GM18499 (cell line): ENCODE measurements around the gene LZTR1.

Experiments used
- ATAC-seq: cut with Tn5 transposase; IDR thresholded peaks from one replicate; pipeline ENCODE4 v1.9.1; 2021; ENCODE audit warnings: moderate number of reproducible peaks; ENCODE audit not compliant: insufficient read depth, unreplicated experiment

Gene LZTR1

DNA sequence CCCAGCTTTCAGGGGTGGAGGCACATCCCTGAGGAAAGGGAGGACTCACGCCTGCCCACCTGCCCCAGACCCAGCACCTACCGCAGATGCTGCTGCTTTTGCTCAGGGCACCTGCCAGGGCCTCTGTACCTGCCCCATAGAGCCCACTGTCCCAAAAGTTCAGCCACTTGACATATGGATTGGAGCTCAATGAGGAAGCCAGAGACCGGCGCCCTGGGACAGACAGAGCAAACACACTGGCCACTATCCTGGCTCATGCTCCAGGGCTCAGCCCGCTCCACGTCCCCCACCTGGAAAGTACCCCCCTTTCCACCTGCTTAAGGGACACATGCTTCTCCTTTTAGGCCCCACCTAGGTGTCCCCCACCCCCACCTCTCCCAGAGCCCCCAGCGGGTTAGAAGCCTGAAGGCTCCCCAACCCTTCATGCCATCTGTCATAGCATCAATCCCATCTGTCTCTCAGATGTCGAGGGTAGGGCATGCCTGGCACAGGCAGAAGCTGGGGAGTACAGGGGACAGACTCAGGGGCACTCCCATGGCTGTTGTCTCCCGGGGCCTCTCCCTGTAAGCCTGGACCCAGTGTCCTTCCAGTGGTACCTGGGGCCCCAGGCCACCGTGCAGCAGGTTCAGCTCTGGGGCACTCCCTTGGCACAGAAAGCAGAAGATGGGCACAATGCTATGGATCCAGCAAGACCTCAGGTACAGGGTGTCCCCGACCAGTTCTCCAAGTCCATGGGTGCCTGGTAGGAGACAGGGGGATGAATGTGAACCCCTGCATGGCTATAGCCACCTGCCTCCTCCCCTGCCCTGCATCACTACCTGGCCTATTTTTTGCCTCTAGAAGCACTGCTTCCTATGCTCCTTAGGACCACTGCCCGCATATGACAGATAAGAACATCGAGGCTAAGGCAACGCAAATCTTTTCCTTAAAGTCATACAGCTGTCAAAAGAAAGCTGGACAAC is 30.6 kb downstream of the LZTR1 start:
- no peak for ATAC-seq

DNA sequence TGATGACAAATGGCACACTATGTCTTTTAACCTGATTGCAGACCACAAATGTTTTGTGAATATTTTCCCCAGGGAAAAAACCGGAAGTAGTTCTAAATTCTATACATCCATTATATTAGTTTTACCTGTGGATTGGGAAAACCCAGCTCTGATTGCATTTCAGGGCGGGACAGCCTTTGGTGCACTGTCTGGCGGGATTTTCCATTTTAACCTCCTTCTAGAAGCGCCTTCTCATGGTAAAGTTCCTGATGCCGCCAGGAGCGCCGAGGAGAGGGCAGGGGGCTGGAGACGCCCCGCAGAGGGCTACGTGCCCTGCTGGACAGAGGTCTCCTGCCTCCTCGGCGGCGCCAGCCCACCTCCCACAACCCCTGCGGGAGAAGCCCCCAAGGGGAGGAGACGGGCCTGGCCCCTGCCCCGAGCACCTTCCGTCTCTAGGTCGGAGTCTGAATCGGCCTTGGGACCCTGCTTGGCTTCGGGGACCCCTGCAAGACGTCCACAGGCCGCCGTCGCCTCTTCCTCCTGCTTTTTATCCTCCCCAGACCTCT is 31.6 kb downstream of the LZTR1 start:
- ATAC-seq, result no peak

DNA sequence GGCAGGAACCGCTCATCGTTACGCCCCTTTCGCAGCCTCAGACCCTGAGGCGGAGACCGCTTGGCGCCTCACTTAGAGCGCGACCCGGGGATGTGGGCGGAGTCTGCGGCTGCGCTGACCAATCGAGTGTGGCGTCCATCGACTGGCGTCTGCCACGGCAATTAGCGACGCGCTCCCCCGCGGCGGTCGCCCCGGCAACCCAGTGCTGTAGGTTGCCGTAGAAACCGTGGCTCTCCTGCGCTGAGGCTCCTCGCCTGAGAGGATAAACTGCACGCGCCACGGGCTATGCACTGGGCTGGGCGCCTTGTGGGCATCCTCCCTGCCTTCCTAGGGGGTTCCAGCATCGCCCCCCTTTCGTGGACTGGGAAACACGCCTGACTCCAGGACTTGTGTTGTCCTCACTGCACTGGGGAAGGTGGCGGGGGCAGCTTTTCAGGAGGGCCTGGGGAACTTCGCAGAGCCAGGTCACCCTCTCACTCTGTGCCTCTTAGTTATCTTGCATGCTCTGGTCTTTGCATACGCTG is 32.2 kb downstream of the LZTR1 start:
- ATAC-seq, result no peak

DNA sequence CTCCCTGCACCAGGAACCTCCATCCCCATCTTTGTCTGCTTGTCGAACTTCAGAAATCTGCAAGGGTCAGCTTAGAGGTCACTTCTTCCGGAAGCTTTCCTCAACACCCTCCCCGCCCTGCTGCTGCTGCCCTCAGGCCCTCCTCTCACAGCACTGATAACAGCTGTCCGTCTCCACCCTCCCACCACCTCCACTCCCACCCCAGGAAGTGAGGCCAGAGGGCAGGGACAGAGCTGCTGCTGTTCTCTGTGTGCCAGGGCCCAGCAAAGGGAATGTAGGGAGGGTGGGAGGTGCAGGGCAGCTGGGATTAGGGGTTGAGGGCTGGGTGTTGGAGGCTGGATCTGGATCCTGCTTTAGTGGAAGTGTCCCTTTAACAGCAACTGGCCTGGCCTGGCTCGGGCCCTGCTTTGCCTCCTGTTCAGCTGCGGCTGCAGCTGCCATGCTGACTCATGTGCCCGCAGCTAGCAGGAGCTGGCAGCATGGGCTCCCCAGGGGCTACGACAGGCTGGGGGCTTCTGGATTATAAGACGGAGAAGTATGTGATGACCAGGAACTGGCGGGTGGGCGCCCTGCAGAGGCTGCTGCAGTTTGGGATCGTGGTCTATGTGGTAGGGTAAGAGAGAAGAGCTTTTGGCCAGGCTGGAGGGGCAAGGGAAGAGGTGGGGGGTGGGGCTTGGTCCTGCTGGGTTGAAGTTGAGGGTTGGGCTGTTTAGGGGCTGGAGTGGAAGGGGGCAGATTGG is 32.8 kb downstream of the LZTR1 start, which contains the start of gene P2RX6:
TSS of gene P2RX6 (plus strand) at position 440 of the 740 bp plus-strand sequence. CDS start at position 450, 10 bp downstream.
- no peak for ATAC-seq

DNA sequence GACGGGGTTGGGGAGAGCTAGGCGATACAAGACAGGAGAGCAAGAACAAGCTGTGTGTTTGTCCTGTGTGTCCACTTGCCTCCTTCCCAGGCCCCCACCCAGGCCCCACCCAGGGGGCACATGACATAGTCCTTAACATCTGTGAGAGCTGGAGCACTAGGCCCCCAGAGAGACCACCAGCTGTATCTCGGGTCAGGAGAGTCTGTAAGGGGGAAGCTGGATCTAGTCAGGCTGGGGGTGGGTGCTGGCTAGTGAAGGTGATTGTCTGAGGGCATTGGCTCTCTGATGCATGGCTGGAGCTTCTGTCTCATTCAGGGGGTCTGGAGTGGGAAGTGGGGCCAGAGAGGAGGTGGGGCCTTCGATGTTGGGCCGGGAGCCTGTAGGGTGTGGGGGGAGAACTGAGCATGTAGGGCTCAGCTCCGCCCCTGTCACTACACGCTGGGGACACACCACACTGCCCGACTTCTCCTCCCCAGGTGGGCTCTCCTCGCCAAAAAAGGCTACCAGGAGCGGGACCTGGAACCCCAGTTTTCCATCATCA is 33.4 kb downstream of the LZTR1 start:
- no peak for ATAC-seq

DNA sequence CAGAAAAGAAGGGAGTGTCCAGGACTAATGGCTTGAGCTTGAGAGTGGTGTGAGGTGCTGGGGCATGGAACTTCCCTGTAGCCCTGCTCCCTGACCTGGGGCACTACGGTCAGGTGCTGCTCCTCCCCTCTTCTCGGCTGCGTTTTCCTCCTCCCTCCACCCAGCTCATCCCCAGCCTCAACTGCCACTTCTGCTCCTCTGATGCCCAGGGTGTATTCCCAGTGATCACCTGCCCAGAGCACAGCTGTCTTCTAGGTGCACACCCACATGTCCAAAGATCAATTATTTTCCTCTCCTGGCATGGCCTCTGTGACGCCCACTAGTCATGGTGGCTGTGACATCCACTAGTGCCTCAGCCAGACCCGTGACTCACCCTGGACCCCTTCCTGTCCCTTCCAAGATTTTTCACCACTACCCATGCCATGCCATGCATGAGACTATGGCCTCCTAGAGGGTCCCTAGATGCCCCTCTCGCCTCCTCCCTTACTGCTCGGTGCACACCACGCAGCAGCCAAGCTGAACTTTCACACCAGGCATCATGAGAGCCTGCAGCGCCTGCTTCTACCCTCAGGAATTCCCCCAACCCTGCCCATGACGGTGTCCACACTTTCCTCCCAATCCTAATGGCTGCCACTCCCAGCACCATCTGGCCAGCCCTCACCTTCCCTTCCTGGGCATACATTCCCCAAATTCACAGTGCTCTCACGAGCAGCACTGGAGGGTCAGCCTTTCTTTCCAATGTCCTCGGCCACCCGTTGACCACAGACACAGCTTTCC is 34.7 kb downstream of the LZTR1 start:
- ATAC-seq, result no peak

DNA sequence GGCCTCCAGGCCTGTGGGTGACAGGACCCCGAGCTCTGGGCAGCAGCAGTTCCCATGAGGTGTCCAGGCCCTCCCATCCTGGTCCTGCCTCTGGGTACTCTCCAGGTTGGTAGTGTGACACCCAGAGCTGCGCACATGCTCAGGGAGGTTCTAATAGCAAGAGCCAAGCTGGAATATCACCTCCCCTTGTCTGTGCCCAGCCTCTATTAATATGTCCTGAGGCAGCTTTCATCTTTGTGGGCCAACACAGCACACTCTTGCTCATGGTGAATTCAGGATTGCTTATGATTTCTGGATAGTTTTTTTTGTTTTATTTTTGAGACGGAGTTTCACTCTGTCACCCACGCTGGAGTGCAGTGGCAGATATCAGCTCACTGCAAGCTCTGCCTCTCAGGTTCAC is 36.2 kb downstream of the LZTR1 start:
- ATAC-seq, result no peak

DNA sequence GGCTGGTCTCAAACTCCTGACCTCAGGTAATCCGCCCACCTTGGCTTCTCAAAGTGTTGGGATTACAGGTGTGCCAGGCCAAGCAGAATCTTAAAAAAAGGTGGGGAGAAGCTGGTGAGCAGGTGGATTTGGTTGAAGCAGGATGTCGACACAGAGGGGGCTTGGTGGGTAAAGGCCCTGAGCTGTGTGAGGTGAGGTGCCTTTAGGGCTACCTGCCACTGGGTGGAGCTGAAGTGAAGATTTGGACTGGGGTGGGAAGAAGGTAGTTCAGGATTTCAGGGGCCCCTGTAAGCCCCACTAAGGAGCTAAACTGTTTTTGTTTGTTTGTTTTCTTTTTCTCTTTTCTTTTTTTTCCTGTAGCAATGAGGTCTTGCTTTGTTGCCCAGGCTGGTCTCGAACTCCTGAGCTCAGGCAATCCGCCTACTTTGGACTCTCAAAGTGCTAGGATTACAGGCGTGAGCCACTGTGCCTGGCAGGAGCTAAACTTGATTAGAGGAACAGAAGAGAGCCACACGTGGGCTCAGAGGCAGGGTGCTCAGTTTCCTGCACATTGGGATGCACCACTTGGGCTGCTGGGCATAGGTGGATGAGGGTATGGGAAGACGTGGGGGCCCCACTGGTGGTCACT is 38.8 kb downstream of the LZTR1 start:
- no peak for ATAC-seq

DNA sequence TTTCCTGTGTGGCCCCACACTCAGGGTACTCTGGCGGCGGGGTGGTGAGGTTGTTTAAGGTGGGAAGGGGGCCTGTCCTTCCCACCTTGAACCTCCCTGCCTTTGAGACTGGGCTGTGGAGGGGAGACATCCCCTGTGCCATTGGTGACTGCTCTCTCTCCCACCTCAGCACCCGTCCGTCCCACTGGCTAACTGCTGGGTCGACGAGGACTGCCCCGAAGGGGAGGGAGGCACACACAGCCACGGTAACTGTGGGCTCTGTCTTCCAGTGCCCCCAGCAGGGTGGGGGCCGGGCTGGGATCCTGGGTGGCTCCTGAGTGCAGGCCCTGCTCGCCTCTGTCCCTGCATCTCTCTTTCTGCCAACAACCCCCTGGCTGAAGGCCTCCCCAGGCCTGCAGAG is 40.4 kb downstream of the LZTR1 start:
- no peak for ATAC-seq

DNA sequence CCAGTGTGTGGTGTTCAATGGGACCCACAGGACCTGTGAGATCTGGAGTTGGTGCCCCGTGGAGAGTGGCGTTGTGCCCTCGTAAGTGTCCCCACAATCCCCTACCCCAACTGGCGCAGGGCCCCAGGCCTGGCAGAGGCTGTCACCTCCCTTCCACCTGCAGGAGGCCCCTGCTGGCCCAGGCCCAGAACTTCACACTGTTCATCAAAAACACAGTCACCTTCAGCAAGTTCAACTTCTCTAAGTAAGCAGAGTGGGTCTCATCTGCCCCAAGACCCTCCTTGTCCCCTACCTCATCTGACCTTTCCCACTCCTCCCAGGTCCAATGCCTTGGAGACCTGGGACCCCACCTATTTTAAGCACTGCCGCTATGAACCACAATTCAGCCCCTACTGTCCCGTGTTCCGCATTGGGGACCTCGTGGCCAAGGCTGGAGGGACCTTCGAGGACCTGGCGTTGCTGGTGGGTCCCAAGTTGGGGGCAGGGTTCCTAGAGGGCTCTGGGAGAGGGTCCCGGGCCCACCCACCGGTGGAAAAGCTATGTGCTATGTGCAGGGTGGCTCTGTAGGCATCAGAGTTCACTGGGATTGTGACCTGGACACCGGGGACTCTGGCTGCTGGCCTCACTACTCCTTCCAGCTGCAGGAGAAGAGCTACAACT is 41.0 kb downstream of the LZTR1 start:
- no peak for ATAC-seq

DNA sequence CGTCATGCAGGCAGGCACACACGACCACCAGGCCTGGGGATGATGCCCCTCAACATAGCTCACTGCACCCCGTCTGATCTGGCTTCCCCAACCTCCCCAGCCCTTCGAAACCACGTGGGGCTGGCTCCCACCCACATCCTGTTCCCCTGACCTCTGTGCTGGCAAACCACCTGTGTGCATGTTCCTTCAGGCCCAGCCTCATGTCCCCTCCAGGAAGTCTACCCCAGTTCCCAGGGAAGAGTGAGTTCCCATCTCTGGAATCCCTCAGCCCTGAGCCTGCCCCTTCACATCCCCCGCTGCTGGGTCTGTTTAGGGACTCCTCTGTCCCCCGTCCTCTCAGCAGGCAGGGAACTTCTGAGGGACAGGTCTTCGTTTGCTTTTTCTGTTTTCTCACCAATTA is 43.2 kb downstream of the LZTR1 start:
- no peak for ATAC-seq

DNA sequence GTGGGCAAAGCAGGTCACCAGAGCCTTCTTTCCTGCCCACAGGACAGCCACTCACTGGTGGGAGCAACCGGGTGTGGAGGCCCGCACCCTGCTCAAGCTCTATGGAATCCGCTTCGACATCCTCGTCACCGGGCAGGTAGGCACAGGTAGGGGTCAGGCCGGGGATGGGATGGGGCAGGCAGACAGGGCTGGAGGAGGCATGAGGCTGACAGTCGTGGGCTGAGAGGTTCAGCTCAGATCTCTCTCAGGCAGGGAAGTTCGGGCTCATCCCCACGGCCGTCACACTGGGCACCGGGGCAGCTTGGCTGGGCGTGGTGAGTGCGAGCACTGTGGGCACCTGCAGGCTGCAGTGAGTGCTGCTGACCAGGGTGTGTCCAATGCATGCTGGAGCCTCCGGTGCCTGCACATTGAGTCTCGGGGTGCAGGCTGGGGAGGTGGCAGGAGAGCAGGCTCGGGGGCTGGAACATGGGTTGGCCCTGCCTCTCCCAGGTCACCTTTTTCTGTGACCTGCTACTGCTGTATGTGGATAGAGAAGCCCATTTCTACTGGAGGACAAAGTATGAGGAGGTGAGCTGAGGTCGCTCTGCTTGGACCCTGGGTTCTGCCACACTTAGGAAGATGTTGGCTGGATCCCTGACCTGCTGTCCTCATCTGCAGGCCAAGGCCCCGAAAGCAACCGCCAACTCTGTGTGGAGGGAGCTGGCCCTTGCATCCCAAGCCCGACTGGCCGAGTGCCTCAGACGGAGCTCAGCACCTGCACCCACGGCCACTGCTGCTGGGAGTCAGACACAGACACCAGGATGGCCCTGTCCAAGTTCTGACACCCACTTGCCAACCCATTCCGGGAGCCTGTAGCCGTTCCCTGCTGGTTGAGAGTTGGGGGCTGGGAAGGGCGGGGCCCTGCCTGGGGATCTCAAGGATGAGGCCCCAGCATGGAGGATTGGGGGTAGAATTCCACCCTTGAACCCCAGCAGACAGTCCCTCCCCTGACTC is 44.0 kb downstream of the LZTR1 start:
- no peak for ATAC-seq

DNA sequence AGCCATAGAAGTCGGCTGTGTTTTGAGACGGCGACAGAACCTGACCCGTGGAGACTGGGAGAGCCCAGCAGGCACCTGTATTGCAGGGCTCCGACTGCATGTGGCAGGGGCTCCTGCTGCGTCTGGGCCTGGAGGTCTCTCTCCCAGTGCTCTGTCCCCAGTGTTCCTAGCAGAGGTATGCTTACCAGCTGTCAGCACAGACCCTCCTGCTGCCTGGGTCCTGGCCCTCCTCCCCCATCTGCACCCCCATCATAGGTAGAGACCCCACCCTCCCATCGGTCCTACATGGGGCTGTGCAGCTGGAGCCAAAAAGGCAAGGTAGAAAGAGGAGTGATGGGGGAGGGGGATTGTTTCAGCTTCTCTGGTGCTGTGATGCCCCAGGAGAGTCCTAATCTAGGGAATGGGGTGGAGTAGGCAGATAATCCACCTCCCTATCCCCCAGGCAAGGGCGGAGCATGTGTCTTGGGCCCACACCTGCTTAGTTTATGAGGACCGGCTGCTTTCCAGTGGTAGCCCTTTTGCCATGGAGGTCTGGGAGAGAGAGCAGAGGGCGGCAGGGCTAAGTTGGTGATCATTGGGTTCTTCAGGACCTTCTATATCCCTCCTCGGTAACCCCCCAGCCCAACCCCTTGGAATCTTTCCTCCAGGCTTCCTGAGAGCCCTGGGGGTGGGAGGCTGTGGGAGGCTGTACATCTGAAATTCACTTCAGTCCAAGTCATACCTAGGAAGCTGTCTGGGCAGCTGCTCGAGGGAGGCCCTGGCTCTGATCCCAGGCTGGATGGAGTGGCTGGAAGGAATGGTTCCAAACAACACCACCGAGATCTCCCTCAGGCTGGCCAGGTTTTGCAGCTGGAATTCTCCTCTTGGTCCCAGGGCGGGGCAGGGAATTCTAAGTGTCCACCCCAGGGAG is 44.9 kb downstream of the LZTR1 start:
- no peak for ATAC-seq

DNA sequence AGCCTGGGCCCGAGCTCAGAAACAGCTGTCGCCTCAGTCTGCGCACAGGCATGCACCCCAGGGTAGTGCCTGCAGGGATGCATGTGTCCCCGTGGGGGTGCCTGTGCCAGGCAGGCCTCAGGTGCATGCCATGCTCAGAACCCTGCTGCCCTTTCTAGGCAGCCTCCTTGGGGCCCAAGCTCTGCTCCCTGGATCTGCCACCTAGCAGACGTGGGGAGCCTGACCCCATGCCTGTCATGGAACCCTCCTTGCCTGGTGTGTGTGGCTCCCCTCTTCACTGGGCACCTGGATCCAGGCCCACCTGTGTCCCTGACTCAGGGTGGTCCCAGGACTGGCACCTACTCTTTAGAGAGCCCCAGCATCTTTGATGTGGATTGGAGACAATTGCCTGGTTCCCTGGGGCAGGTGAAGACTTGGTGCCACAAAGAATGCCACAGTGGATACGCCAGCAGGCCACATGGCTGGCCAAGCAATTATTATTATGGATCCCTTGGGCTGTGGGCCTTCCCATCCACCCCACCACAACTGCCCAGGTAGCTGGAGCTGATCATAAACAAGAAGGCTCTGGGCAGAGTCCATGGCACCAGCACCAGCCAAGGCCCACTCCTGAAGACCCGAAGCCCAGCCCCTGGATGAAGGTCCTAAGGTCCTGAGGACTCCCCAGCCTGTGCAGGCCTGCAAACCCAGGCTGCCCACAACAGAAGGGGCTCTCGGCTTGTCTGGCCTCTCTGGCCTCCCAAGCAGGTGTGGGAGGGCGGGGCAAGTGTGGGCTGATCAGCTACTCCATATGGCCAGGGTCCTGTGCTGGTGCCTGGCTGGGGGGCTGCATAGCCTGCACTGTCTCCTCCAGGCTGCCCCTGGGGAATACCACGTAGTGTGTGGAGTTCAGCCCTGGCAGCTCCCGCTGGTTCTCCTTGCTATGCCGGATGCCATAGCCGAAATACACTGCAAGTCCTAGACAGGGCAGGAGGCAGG is 46.5 kb downstream of the LZTR1 start:
- ATAC-seq, result no peak

DNA sequence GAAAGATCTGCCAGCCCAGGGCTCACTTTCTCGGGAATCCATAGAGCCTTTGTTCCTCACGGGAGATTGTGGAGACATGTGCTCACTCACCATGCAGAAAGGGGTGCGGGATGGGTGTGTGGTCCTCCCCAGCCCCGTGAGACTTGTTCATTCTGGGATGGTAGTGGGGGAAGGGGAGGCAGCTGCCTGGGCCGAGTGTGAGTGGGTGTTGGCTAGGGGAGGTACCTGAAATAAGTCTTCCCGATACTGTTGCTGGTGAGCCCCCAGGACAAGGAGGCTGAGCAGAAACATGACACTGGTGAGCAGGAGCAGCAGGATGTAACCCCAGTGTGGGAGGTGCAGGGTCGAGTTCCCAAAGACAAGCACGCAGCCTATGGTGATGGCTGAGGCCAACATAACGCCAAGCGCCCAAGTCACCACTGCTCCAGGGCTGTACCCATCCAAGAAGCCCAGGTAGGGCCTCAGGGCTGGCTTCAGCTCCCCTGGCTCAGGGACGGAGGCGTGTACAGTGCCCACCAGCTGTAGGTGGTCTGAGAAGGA is 47.5 kb downstream of the LZTR1 start:
- no peak for ATAC-seq
